HG02623 (cell line): Measurements from ENCODE around the gene AGPAT4.
"Not testable (repeated sequence)": the region's sequence is repeated elsewhere in the genome, so short reads cannot be mapped to it uniquely, and the experiment has no call there.

Source experiments
- ATAC-seq: cut with Tn5 transposase; IDR thresholded peaks from one replicate; pipeline ENCODE4 v1.9.1; 2021; ENCODE audit warnings: moderate library complexity; ENCODE audit not compliant: unreplicated experiment

The AGPAT4 gene

GRCh38 chr6:161273752-161274487 lies at the start of gene AGPAT4:
TSS of gene AGPAT4 (minus strand) at chr6:161274061. CDS start at chr6:161232213, 41,848 bp downstream.
- ATAC-seq, result peak; percentile 97

GRCh38 chr6:161319231-161319630 lies 45.4 kb upstream of the AGPAT4 start:
- ATAC-seq, result no peak

- no peak for ATAC-seq
Observed at GRCh38 chr6:161318456-161318855, 44.6 kb upstream of the AGPAT4 start.

- ATAC-seq, result no peak
Observed at GRCh38 chr6:161316531-161316930, 42.7 kb upstream of the AGPAT4 start.

- ATAC-seq, result not testable (repeated sequence)
Observed at GRCh38 chr6:161315246-161315917, 41.5 kb upstream of the AGPAT4 start.

- ATAC-seq, result not testable (repeated sequence)
Observed at GRCh38 chr6:161314541-161315245, 40.8 kb upstream of the AGPAT4 start.

- no peak for ATAC-seq
Observed at GRCh38 chr6:161313940-161314509, 40.2 kb upstream of the AGPAT4 start.

GRCh38 chr6:161313475-161313874 lies 39.6 kb upstream of the AGPAT4 start:
- not testable (repeated sequence) for ATAC-seq

- ATAC-seq, result not testable (repeated sequence)
Observed at GRCh38 chr6:161309774-161310173, 35.9 kb upstream of the AGPAT4 start.

GRCh38 chr6:161308075-161308655 lies 34.3 kb upstream of the AGPAT4 start:
- no peak for ATAC-seq

- ATAC-seq, result no peak
Observed at GRCh38 chr6:161305860-161306259, 32.0 kb upstream of the AGPAT4 start.

- no peak for ATAC-seq
Observed at GRCh38 chr6:161303628-161304340, 29.9 kb upstream of the AGPAT4 start.

GRCh38 chr6:161302949-161303348 lies 29.1 kb upstream of the AGPAT4 start:
- ATAC-seq, result no peak

- ATAC-seq, result no peak
Observed at GRCh38 chr6:161301338-161301737, 27.5 kb upstream of the AGPAT4 start.

- ATAC-seq, result no peak
Observed at GRCh38 chr6:161300823-161301222, 27.0 kb upstream of the AGPAT4 start.

GRCh38 chr6:161299726-161300125 lies 25.9 kb upstream of the AGPAT4 start:
- ATAC-seq, result no peak

GRCh38 chr6:161295784-161296183 lies 21.9 kb upstream of the AGPAT4 start:
- ATAC-seq, result no peak

- ATAC-seq, result no peak
Observed at GRCh38 chr6:161292650-161293281, 18.9 kb upstream of the AGPAT4 start.

- no peak for ATAC-seq
Observed at GRCh38 chr6:161292145-161292544, 18.3 kb upstream of the AGPAT4 start.

- no peak for ATAC-seq
Observed at GRCh38 chr6:161290751-161291150, 16.9 kb upstream of the AGPAT4 start.
